Renal cortex interstitium (tissue), 11 donors: ENCODE results near the gene TICRR. TPM values are rescaled to one million over a fixed set of nuclear protein-coding genes. Genes with fewer than 3 reads are reported as not detected.
A peak's percentile ranks its signal among the peaks of the same experiment; 100 is the strongest.

Experiments
- DNase-seq, 11 donors: peaks; one replicate each; pipeline ENCODE4 v3.0.0-alpha.2; 2013; ENCODE audit warnings: low read depth in 9 of 11, low spot score in 4 of 11; ENCODE audit errors: extremely low read depth in 1 of 11
- polyA plus RNA-seq, 3 donors: library from polyadenylated mRNA; unstranded; fragments of 120-200 nt; gene quantifications; one replicate each; pipeline ENCODE4 v1.2.1, GENCODE V29; 2013; ENCODE audit not compliant: insufficient read length in 3 of 3

Gene TICRR
- polyA plus RNA-seq, 3 donors = 10.6 to 13.4 (median 12.3) TPM

GRCh38 chr15:89647191-89647851 is 72.1 kb downstream of the TICRR start:
- DNase-seq = peak in 6 of 11 donors; percentile 33 to 58 (median 42)

- DNase-seq = no peak
These were observed 73.1 kb downstream of the TICRR start for GRCh38 chr15:89648106-89649012.

- no peak for DNase-seq
These were observed 73.8 kb downstream of the TICRR start for GRCh38 chr15:89649013-89649625.

- no peak for DNase-seq
These were observed 74.4 kb downstream of the TICRR start for GRCh38 chr15:89649716-89650115.

- DNase-seq = no peak
These were observed 76.9 kb downstream of the TICRR start for GRCh38 chr15:89652131-89652530.

GRCh38 chr15:89652666-89653065 is 77.4 kb downstream of the TICRR start:
- no peak for DNase-seq

- no peak for DNase-seq
These were observed 78.3 kb downstream of the TICRR start for GRCh38 chr15:89653578-89653977.

- no peak for DNase-seq
These were observed 79.1 kb downstream of the TICRR start for GRCh38 chr15:89654301-89654761.

GRCh38 chr15:89654847-89655805 is 79.9 kb downstream of the TICRR start, which contains the start of gene KIF7:
KIF7 (minus strand) TSS chr15:89655467; CDS start chr15:89652930, 2,537 bp downstream.
- DNase-seq = peak in 9 of 11 donors; percentile 40 to 65 (median 52)

- no peak for DNase-seq
These were observed 81.0 kb downstream of the TICRR start for GRCh38 chr15:89656116-89656815.

GRCh38 chr15:89657686-89658200 is 82.5 kb downstream of the TICRR start:
- DNase-seq = no peak

- no peak for DNase-seq
These were observed 84.0 kb downstream of the TICRR start for GRCh38 chr15:89659295-89659694.

GRCh38 chr15:89660556-89660955 is 85.3 kb downstream of the TICRR start:
- DNase-seq = no peak

- DNase-seq = peak in 3 of 11 donors; percentile 23 to 32 (median 28)
These were observed 87.8 kb downstream of the TICRR start for GRCh38 chr15:89662893-89663626.

GRCh38 chr15:89664441-89665350 is 89.4 kb downstream of the TICRR start:
- DNase-seq = no peak
